Panc1 (cell line): ENCODE measurements around the gene FAM76A. TPM values are rescaled to one million over a fixed set of nuclear protein-coding genes. Genes with fewer than 3 reads are reported as not detected.

Experiments used
- ATAC-seq: fragments of 200-7000 bp; cut with Tn5 transposase; 2 replicates; pipeline ENCODE4 v1.9.1; 2020; ENCODE audit warnings: mild to moderate bottlenecking, moderate library complexity
- BruUV-seq: library from RNA; stranded (reverse); fragments of 400-500 nt; replicated peaks from 2 replicates; lab custom pipeline; 2021; lab: Mats Ljungman, UMichigan
- CTCF ChIA-PET: fragments of 300-600 bp; sonication (Branson Sonifier 250); formaldehyde crosslinking; loops from one replicate; lab custom pipeline; 2022; ENCODE audit warnings: antibody characterized with exemption; lab: Charles Lee
- POLR2A ChIA-PET: fragments of 300-600 bp; sonication (Branson Sonifier 250); formaldehyde crosslinking; loops from one replicate; lab custom pipeline; 2022; ENCODE audit warnings: antibody characterized with exemption; lab: Charles Lee
- DNase-seq: peaks from one replicate; pipeline ENCODE4 v3.0.0-alpha.2; 2010; ENCODE audit warnings: low read depth, low spot score
- H3K27ac ChIP-seq: 2 replicates; pipeline ENCODE4 v1.5.1; 2011; ENCODE audit warnings: mild to moderate bottlenecking, low read length, inconsistent platforms
- H3K27me3 ChIP-seq: fragments of 200-500 bp; sonication (Bioruptor generic); 2 replicates; pipeline ENCODE4 v1.6.0; 2014; ENCODE audit warnings: low read length, inconsistent platforms; ENCODE audit not compliant: control insufficient read depth, insufficient read depth
- H3K36me3 ChIP-seq: fragments of 200-500 bp; sonication (Bioruptor generic); 2 replicates; pipeline ENCODE4 v1.5.1; 2014; ENCODE audit warnings: inconsistent platforms, mild to moderate bottlenecking, low read length, moderate library complexity; ENCODE audit not compliant: control insufficient read depth, insufficient read depth
- H3K4me1 ChIP-seq: 2 replicates; pipeline ENCODE4 v1.5.1; 2011; ENCODE audit warnings: inconsistent platforms, mild to moderate bottlenecking, low read length, moderate library complexity; ENCODE audit not compliant: control insufficient read depth, insufficient read depth
- H3K4me3 ChIP-seq, 2 experiments: 2 replicates each; pipeline ENCODE4 v1.5.1; 2011 to 2012; ENCODE audit warnings: low read depth in 2 of 2, low read length in 2 of 2, mild to moderate bottlenecking in 2 of 2, inconsistent platforms in 1 of 2, moderate library complexity in 1 of 2
- H3K9me3 ChIP-seq: fragments of 200-500 bp; sonication (Bioruptor generic); 2 replicates; pipeline ENCODE4 v1.5.1; 2014; ENCODE audit warnings: low read depth, mild to moderate bottlenecking, inconsistent platforms, low read length, moderate library complexity; ENCODE audit not compliant: control insufficient read depth, insufficient read depth
- POLR2AphosphoS5 ChIP-seq: IDR thresholded peaks from 2 replicates; pipeline ENCODE4 v1.6.1; 2012; ENCODE audit warnings: mild to moderate bottlenecking, low read depth, low read length, moderate library complexity
- SIN3A ChIP-seq: IDR thresholded peaks from 2 replicates; pipeline ENCODE4 v1.6.1; 2012; ENCODE audit warnings: low read depth, mild to moderate bottlenecking, low read length, moderate library complexity, borderline replicate concordance; ENCODE audit not compliant: insufficient read depth
- TCF7L2 ChIP-seq: IDR thresholded peaks from 2 replicates; pipeline ENCODE4 v1.6.1; 2011; ENCODE audit warnings: mild to moderate bottlenecking, low read depth, low read length, inconsistent platforms
- in situ Hi-C: cut with HindIII; loops from 2 replicates; pipeline ENCODE4 v1.10.0; 2016; ENCODE audit warnings: low sequenced_read_pairs, low pct_unique_long_range_greater_than_20kb
- intact Hi-C: fragments of 100-400 bp; cut with micrococcal nuclease; formaldehyde crosslinking; loops from one replicate; pipeline ENCODE4 v1.10.0; 2022; ENCODE audit not compliant: unreplicated experiment
- total RNA-seq: library from RNA; stranded (reverse); gene quantifications from one replicate; pipeline ENCODE4 v1.2.1, GENCODE V29; 2021; ENCODE audit not compliant: unreplicated experiment
- TF ChIP-seq, protein P1 (sequence below), 2 experiments: IDR thresholded peaks; 2 replicates each; pipeline ENCODE4 v1.6.1; 2011 to 2012; ENCODE audit warnings: low read depth in 2 of 2, control low read depth in 1 of 2, low read length in 1 of 2, mild to moderate bottlenecking in 1 of 2, moderate library complexity in 1 of 2; ENCODE audit not compliant: insufficient read depth in 1 of 2
- TF ChIP-seq, protein P2 (sequence below): fragments of 450-650 bp; IDR thresholded peaks from 2 replicates; pipeline ENCODE4 v1.5.1; 2017; ENCODE audit warnings: mild to moderate bottlenecking

FAM76A gene
- total RNA-seq, 1 experiment from 2014 or later: 15.4 TPM

DNA sequence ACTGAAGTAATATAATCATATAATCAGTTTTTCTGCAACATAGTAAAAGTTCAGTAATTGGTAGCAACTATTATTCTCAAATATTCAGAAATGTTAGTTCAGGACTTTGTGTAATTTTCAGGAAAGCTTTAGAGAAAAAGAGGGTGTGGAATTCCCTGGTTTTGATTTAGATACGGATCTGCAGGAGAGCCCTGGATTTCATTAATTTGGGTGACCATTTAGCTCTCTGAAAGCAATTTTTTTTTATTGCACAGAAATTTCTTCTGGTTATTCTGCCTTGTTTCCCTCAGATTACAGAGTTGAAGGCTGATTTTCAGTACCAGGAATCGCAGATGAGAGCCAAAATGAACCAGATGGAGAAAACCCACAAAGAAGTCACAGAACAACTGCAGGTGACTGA, 33.5 kb downstream of the FAM76A start:
- in situ Hi-C loops (no loop called here), intact Hi-C loops (no loop called here)
- ATAC-seq (no peak), DNase-seq (no peak)
- POLR2A ChIA-PET: no interaction called here
- Histone ChIP-seq H3K4me3 (no peak overlapping the region), H3K27me3 (no peaks in the 10 kb centered on the region), H3K9me3 (no peaks in the 10 kb centered on the region), H3K27ac (no peak overlapping the region), H3K4me1 (no peaks in the 10 kb centered on the region), H3K36me3 (no peaks in the 10 kb centered on the region)
- CTCF ChIA-PET: no interaction called here
- BruUV-seq: no TSS peak
- TF ChIP-seq POLR2AphosphoS5 (no peak), TCF7L2 (no peak), SIN3A (no peak)
- TF ChIP-seq, protein P1, sequence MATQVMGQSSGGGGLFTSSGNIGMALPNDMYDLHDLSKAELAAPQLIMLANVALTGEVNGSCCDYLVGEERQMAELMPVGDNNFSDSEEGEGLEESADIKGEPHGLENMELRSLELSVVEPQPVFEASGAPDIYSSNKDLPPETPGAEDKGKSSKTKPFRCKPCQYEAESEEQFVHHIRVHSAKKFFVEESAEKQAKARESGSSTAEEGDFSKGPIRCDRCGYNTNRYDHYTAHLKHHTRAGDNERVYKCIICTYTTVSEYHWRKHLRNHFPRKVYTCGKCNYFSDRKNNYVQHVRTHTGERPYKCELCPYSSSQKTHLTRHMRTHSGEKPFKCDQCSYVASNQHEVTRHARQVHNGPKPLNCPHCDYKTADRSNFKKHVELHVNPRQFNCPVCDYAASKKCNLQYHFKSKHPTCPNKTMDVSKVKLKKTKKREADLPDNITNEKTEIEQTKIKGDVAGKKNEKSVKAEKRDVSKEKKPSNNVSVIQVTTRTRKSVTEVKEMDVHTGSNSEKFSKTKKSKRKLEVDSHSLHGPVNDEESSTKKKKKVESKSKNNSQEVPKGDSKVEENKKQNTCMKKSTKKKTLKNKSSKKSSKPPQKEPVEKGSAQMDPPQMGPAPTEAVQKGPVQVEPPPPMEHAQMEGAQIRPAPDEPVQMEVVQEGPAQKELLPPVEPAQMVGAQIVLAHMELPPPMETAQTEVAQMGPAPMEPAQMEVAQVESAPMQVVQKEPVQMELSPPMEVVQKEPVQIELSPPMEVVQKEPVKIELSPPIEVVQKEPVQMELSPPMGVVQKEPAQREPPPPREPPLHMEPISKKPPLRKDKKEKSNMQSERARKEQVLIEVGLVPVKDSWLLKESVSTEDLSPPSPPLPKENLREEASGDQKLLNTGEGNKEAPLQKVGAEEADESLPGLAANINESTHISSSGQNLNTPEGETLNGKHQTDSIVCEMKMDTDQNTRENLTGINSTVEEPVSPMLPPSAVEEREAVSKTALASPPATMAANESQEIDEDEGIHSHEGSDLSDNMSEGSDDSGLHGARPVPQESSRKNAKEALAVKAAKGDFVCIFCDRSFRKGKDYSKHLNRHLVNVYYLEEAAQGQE (IDR thresholded peaks at IDR 0.05; ENCODE audit: insufficient read depth in 1 of 2, low read depth in 2 of 2, low read length in 1 of 2): no peak
- TF ChIP-seq, protein P2, sequence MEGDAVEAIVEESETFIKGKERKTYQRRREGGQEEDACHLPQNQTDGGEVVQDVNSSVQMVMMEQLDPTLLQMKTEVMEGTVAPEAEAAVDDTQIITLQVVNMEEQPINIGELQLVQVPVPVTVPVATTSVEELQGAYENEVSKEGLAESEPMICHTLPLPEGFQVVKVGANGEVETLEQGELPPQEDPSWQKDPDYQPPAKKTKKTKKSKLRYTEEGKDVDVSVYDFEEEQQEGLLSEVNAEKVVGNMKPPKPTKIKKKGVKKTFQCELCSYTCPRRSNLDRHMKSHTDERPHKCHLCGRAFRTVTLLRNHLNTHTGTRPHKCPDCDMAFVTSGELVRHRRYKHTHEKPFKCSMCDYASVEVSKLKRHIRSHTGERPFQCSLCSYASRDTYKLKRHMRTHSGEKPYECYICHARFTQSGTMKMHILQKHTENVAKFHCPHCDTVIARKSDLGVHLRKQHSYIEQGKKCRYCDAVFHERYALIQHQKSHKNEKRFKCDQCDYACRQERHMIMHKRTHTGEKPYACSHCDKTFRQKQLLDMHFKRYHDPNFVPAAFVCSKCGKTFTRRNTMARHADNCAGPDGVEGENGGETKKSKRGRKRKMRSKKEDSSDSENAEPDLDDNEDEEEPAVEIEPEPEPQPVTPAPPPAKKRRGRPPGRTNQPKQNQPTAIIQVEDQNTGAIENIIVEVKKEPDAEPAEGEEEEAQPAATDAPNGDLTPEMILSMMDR: no peak

DNA sequence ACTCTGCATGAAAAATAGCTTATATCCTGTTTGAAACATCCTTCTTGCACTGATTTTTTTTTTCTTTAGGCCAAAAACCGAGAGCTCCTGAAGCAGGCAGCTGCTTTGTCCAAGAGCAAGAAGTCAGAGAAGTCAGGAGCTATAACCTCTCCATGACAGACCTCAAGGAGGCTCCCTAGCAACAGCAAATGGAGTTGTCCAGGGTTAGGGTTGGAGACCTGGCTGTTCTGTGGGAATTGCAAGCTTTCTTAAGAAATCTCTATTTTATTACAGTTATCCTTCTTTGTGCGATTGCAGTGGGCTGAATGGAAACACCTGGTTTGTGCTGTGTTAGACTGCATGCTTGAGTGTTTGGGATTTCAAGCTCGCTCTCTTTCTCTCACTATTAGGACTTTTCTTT, 34.7 kb downstream of the FAM76A start:
- DNase-seq: no peak
- BruUV-seq: no TSS peak
- intact Hi-C loops: no loop called here
- Histone ChIP-seq H3K27me3 (no peaks in the 10 kb centered on the region), H3K4me1 (no peaks in the 10 kb centered on the region), H3K4me3 (no peak overlapping the region), H3K9me3 (no peaks in the 10 kb centered on the region), H3K36me3 (no peaks in the 10 kb centered on the region), H3K27ac (no peak overlapping the region)
- ChIA-PET CTCF (interaction anchor here (0.8 to 1.8 kb wide), 2 partner anchors 10 to 91 kb away, joined by 3 to 4 read pairs; no protein-coding TSS in a partner anchor), POLR2A (interaction anchor here (0.7 to 0.8 kb wide), 2 partner anchors 12 to 22 kb away, joined by 3 to 14 read pairs; partner anchors contain the start of gene STX12)
- TF ChIP-seq SIN3A (no peak), POLR2AphosphoS5 (no peak)
- in situ Hi-C loops: no loop called here
- no peak for ATAC-seq

DNA sequence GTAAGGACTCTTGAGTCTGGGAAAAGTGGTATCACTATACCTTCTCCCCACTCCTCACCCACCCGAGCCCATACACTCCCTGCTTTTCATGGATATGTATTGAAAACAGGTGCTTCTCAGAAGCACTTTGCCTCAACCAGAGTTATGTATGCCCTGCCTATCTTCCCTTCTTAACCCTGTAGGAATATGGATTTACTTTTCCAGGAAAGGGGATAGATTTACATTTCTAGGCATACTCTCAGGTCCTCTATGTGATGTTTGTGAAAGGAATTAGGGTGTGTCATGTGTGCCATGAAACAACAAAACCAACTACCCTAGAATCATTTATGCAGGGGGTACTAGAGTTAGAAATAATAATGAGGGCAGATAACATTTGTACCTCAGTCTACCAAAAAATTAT, 36.3 kb downstream of the FAM76A start:
- Histone ChIP-seq H3K27ac (no peak overlapping the region), H3K4me1 (no peaks in the 10 kb centered on the region), H3K27me3 (no peaks in the 10 kb centered on the region), H3K36me3 (no peaks in the 10 kb centered on the region), H3K4me3 (no peak overlapping the region), H3K9me3 (no peaks in the 10 kb centered on the region)
- in situ Hi-C loops: no loop called here
- BruUV-seq: no TSS peak
- intact Hi-C loops: no loop called here
- TF ChIP-seq TCF7L2 (no peak), POLR2AphosphoS5 (no peak), SIN3A (no peak)
- TF ChIP-seq, protein P1 (IDR thresholded peaks at IDR 0.05; ENCODE audit: insufficient read depth in 1 of 2, low read depth in 2 of 2, low read length in 1 of 2): no peak
- TF ChIP-seq, protein P2: no peak
- no peak for DNase-seq
- ChIA-PET POLR2A (no interaction called here), CTCF (no interaction called here)
- no peak for ATAC-seq
